Retinal pigment epithelial cell (primary cell): Measurements from ENCODE around the gene NUP214.

Experiments used
- DNase-seq: peaks from one replicate; pipeline ENCODE4 v3.0.0-alpha.2; 2010; ENCODE audit warnings: low read depth
- H3K4me3 ChIP-seq: 2 replicates; pipeline ENCODE4 v1.5.1; 2011; ENCODE audit warnings: mild to moderate bottlenecking, low read length, control low read depth, moderate library complexity
- CTCF ChIP-seq: conservative IDR thresholded peaks from 2 replicates; pipeline ENCODE4 v1.5.1; 2011; ENCODE audit warnings: low read depth, low read length, control low read depth, inconsistent platforms

The NUP214 gene

GRCh38 chr9:131138676-131139075, 13.3 kb downstream of the NUP214 start:
- no peak for DNase-seq
- H3K4me3 ChIP-seq = no peak overlapping the region
- no peak for TF ChIP-seq CTCF

GRCh38 chr9:131140112-131140511, 14.7 kb downstream of the NUP214 start:
- no peak overlapping the region for H3K4me3 ChIP-seq
- no peak for TF ChIP-seq CTCF
- DNase-seq = no peak

GRCh38 chr9:131140550-131140949, 15.2 kb downstream of the NUP214 start:
- no peak overlapping the region for H3K4me3 ChIP-seq
- TF ChIP-seq CTCF = no peak
- no peak for DNase-seq

- no peak for DNase-seq
- no peak for TF ChIP-seq CTCF
- H3K4me3 ChIP-seq = no peak overlapping the region
These were observed 16.8 kb downstream of the NUP214 start for GRCh38 chr9:131142160-131142559.

GRCh38 chr9:131144201-131144600, 18.8 kb downstream of the NUP214 start:
- DNase-seq = no peak
- no peak for TF ChIP-seq CTCF

GRCh38 chr9:131145245-131145644, 19.9 kb downstream of the NUP214 start:
- no peak for TF ChIP-seq CTCF
- DNase-seq = no peak
- H3K4me3 ChIP-seq = no peak overlapping the region

More at GRCh38 chr9:131144201-131144600, 18.8 kb downstream of the NUP214 start:
- H3K4me3 ChIP-seq = no peak overlapping the region

GRCh38 chr9:131146186-131146585, 20.8 kb downstream of the NUP214 start:
- no peak for TF ChIP-seq CTCF
- no peak for DNase-seq
- no peak overlapping the region for H3K4me3 ChIP-seq
